SK-N-MC (cell line): Measurements from ENCODE around the gene CHST3.

ENCODE experiments used
- DNase-seq: peaks from one replicate; pipeline ENCODE4 v3.0.0-alpha.2; 2011; ENCODE audit warnings: low read depth, low spot score
- H3K27ac ChIP-seq: fragments of 200-600 bp; sonication (generic); 2 replicates; pipeline ENCODE4 v1.5.1; 2016; ENCODE audit warnings: mixed run types
- H3K36me3 ChIP-seq: fragments of 200-600 bp; sonication (generic); 2 replicates; pipeline ENCODE4 v1.6.1; 2017; ENCODE audit warnings: antibody characterized with exemption, low read length, mixed read lengths; ENCODE audit not compliant: insufficient read depth
- H3K4me3 ChIP-seq: fragments of 200-600 bp; sonication (generic); 2 replicates; pipeline ENCODE4 v1.5.1; 2016
- H3K9ac ChIP-seq: fragments of 200-600 bp; sonication (generic); 2 replicates; pipeline ENCODE4 v1.8.0; 2017; ENCODE audit warnings: mixed run types, mixed read lengths; ENCODE audit not compliant: insufficient read length
- H3K9me3 ChIP-seq: fragments of 200-600 bp; sonication (generic); 2 replicates; pipeline ENCODE4 v1.6.1; 2017; ENCODE audit warnings: low read depth, mild to moderate bottlenecking, antibody characterized with exemption, low read length, moderate library complexity, mixed read lengths
- EZH2 ChIP-seq: fragments of 200-600 bp; sonication (generic); IDR thresholded peaks from one replicate; pipeline ENCODE4 v1.6.1; 2017; ENCODE audit warnings: antibody characterized with exemption
- FOXP2 ChIP-seq: optimal IDR thresholded peaks from 2 replicates; pipeline ENCODE3; 2011; ENCODE audit warnings: mild to moderate bottlenecking, moderate library complexity; ENCODE audit not compliant: insufficient read depth; ENCODE audit errors: extremely low read length, control extremely low read depth
- POLR2AphosphoS5 ChIP-seq: IDR thresholded peaks from 2 replicates; pipeline ENCODE4 v1.6.1; 2012; ENCODE audit warnings: mild to moderate bottlenecking, low read depth, low read length, borderline replicate concordance

Gene CHST3

DNA sequence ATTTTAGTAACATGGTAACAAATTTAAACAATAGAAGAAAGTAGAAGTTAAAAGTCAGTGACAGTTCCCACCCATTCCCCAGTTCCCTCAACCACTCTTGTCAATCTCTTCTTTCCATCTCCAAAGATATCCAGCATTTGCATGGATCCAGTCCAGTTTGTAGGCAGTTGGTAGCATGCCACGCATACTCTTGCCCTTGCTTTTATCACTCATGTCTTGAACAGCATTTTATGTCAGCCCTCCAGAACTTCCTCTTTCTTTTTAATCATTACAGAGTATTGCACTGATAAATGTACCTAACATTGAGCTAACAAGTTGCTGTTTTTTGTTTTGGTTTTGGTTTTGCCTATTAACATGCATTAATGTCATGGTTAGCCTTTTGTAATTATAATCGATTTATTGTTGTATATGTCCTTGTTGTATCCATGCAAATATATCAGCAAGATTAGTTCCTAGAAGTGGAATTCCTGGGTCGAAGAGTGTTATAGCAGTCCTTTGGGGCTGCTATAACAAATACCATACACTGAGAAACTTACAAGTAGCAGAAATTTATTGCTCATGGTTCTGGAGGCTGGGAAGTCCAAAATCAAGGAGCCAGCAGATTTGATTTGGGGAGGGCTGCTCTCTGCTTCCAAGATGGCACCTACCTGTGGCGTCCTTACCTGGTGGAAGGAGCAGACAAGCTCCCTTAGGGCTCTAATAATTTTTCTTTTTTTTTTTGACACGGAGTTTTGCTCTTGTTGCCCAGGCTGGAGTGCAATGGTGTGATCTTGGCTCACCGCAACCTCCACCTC, 25.7 kb downstream of the CHST3 start:
- no peaks in the 10 kb centered on the region for H3K9me3 ChIP-seq
- no peak overlapping the region for H3K27ac ChIP-seq

DNA sequence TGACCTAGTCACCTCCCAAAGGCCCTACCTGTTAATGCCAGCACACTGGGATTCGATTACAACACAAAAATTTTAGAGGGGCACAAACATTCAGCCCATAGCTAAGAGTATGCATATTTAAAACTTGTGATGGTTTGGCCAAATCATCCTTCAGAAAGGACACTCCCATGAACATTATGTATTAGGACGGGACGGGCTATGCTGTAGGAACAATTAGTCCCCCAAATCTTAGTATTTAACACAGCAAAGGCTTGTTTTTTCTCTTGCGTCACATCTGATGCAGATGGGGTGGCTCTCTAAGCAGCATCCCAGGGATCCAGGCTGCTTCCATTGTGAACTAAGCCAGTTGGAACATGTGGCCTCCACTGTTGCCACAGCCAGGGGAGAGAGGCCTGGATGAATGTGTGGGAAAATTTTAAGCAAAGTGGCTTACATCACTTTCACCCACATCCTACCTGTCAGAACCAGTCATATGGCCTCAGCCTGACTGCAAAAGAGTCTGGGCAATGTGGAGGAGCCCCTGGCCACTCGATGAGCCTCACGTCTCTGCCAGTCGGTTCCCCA, 26.6 kb downstream of the CHST3 start:
- no peak for DNase-seq
- no peaks in the 10 kb centered on the region for H3K36me3 ChIP-seq
- no peak overlapping the region for H3K9ac ChIP-seq
- H3K27ac ChIP-seq = no peak overlapping the region
- H3K4me3 ChIP-seq = no peak overlapping the region
- TF ChIP-seq FOXP2 (no peak), EZH2 (no peak), POLR2AphosphoS5 (no peak)
- no peaks in the 10 kb centered on the region for H3K9me3 ChIP-seq

More for the DNA sequence above, 25.7 kb downstream of the CHST3 start:
- Histone ChIP-seq H3K4me3 (no peak overlapping the region), H3K36me3 (no peaks in the 10 kb centered on the region), H3K9ac (no peak overlapping the region)
- no peak for DNase-seq
- no peak for TF ChIP-seq EZH2
- no peak for TF ChIP-seq POLR2AphosphoS5
- TF ChIP-seq FOXP2 = no peak

DNA sequence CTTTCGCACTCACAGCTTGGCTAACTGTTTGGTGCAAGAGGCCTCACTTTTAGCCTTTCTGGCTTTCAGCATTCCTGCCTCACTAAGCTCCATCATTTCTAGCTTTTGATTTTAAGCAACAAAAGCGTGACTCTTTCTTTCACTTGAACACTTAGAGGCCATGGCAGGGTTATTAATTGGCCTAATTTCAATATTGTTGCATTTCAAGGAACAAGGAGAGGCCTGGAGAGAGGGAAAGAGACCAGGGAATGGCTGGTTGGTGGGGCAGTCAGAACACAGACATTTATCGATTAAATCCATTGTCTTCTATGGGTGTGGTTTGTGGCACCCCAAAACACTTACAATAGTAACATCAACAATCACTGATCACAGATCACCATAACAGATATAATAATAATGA, 31.3 kb downstream of the CHST3 start:
- H3K4me3 ChIP-seq = no peak overlapping the region
- H3K9me3 ChIP-seq = no peaks in the 10 kb centered on the region
- H3K36me3 ChIP-seq = no peaks in the 10 kb centered on the region
- no peak overlapping the region for H3K27ac ChIP-seq
- H3K9ac ChIP-seq = no peak overlapping the region
- no peak for DNase-seq
- TF ChIP-seq FOXP2 (no peak), POLR2AphosphoS5 (no peak), EZH2 (no peak)

DNA sequence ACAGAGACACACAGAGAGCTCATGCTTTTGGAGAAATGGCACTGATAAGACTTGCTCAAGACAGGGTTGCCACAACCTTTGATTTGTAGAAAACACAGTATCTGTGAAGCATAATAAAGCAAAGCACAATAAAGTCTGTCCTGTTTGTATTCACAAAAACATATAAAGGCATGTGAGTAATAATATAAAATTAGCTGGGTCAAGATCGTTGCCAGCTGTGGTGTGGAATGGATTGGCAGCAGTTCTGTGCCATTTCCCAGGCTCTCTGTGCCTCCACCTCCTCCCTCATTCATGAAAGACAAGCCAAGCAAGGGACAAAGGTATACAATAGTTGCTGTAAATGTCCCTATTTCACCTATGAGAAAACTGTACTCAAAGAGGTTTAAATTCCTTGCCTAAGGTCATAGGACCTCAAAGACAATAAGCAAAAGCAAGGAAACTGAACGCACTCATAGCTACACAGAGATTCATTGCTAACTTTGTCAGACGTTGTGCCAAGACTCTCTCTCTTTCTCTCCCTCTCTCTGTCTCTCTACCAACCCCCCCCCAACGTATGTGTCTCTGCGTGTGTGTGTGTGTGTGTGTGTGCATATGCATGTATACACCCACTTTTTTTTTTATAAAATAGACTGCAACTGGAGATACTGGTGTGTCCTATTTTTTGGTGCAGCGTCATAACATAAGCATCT, 31.8 kb downstream of the CHST3 start:
- TF ChIP-seq EZH2 (no peak), POLR2AphosphoS5 (no peak), FOXP2 (no peak)

DNA sequence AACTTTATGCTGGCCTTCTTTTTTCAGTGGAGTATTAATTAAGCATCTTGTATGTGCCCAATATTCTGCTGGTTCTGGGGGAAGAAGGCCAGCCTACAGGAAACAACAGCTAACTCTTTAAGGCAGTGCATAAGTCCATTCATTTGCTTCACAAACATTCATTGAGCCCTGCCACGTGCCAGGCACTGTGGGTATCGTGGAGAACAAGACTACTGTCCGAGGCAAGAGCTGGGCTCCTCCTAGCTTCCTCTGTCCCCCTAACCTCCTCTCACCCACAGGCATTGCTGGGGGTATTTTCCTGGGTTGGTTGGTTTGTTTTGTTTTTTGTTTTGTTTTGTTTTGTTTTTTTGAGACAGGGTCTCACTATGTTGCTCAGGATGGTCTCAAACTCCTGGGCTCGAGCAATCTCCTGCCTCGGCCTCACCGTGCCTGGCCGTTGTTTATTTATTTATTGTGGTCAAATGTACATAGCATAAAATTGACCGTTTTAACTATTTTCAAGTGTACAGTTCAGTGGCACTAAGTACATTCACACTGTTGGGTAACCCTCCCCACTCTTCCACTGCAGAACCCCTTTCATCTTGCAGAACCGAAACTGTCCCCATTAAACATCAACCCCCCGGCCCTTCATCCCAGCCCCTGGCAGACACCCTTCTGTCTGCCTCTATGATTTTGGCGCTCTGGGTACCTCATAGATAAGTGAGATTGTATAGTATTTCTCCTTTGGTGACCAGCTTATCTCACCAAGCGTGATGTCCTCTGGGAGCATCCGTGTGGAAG, 32.6 kb downstream of the CHST3 start:
- no peak overlapping the region for H3K27ac ChIP-seq
- H3K9ac ChIP-seq = no peak overlapping the region
- H3K4me3 ChIP-seq = no peak overlapping the region
- DNase-seq = no peak
- no peak for TF ChIP-seq FOXP2
- no peak for TF ChIP-seq POLR2AphosphoS5
- H3K36me3 ChIP-seq = no peaks in the 10 kb centered on the region
- no peaks in the 10 kb centered on the region for H3K9me3 ChIP-seq

More for the DNA sequence above, 31.8 kb downstream of the CHST3 start:
- H3K9ac ChIP-seq = no peak overlapping the region
- H3K9me3 ChIP-seq = no peaks in the 10 kb centered on the region
- peak overlapping the region; percentile 19; the same call in 1 of the 2 replicates for H3K27ac ChIP-seq
- H3K4me3 ChIP-seq = no peak overlapping the region
- no peaks in the 10 kb centered on the region for H3K36me3 ChIP-seq
- no peak for DNase-seq

DNA sequence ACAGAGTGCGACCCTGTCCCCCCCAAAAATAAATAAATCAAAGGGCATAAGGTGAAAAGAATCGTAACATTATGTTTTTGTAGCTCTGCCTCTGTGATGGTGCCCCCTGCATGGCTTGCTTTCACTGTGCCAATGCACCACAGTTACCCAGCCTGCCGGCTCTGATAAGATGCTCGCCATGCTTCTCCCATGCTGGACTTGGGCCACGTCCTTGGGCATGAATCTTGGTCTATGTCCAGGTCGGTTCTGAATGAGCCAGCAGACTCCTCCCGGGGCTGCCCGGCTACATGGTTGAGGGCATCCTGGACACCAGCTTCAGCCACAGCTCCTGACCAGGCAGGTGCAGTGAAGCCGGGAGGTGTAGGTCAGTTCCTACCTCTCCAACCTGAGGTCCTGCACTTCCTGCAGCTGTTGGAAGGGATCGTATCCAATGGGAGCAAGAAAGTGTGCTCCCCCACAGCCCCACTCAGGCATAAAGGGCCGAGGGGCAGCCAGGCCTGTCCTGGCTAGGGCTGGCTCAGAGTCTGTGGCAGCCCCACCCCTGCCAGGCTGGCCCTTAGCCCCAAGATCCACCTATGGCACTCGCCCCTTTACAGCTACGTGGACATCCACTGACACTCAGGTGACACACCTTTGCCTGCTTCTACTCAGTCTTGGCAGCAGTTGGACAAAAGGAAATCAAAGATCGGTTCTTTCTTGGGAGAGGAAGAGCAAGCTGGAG, 34.1 kb downstream of the CHST3 start:
- Histone ChIP-seq H3K9me3 (no peaks in the 10 kb centered on the region), H3K9ac (no peak overlapping the region), H3K27ac (no peak overlapping the region), H3K4me3 (no peak overlapping the region), H3K36me3 (no peaks in the 10 kb centered on the region)
- TF ChIP-seq EZH2 (no peak), FOXP2 (no peak), POLR2AphosphoS5 (no peak)
- DNase-seq = no peak

DNA sequence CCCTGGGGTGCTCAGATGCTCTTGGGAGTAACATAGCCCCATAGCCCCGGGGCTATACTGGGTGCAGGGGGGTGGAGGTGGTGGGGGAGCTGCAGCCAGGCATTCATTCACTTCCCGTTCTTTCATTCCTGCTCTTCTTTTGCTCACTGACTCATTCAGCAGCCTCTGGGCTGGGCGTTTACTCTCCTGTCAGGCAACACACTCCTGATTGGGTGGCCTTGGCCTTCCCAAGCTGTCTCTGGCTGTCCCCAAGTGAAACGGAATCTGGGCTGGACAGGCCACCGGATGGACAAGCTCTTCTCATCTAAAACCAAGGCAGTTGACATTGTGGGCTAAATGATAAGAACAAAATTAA, 34.6 kb downstream of the CHST3 start:
- Histone ChIP-seq H3K36me3 (no peaks in the 10 kb centered on the region), H3K9ac (no peak overlapping the region), H3K27ac (peak overlapping the region; percentile 42; the same call in 1 of the 2 replicates), H3K4me3 (no peak overlapping the region), H3K9me3 (no peaks in the 10 kb centered on the region)
- TF ChIP-seq POLR2AphosphoS5 = no peak
- no peak for TF ChIP-seq EZH2
- no peak for TF ChIP-seq FOXP2
- no peak for DNase-seq
